ENCODE results near the gene DPP10.

The DPP10 gene

DNA sequence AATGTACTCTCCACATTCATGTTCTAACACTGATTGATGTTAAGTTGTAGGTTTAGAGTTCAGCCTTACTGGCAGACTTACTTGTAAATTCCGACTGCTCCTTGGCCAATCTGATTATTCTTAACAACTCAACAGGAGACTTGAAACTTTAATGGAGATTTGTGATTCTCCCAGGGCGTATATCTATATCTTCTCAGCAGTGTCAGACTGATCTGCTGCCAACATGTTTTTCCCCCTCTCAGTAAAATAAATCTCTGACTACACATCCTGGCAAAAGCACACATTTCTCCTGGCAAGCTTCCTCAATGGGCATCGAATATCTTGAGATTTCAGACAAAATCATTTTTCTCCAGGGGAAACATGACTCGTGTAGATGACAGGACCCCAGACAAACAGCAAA lies 1041.2 kb downstream of the DPP10 start:
- H3K27ac ChIP-seq = no peak overlapping the region
- TF ChIP-seq, protein P1, sequence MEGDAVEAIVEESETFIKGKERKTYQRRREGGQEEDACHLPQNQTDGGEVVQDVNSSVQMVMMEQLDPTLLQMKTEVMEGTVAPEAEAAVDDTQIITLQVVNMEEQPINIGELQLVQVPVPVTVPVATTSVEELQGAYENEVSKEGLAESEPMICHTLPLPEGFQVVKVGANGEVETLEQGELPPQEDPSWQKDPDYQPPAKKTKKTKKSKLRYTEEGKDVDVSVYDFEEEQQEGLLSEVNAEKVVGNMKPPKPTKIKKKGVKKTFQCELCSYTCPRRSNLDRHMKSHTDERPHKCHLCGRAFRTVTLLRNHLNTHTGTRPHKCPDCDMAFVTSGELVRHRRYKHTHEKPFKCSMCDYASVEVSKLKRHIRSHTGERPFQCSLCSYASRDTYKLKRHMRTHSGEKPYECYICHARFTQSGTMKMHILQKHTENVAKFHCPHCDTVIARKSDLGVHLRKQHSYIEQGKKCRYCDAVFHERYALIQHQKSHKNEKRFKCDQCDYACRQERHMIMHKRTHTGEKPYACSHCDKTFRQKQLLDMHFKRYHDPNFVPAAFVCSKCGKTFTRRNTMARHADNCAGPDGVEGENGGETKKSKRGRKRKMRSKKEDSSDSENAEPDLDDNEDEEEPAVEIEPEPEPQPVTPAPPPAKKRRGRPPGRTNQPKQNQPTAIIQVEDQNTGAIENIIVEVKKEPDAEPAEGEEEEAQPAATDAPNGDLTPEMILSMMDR (conservative IDR thresholded peaks at IDR 0.05) = no peak
- no peak for TF ChIP-seq ZFX (IDR thresholded peaks at IDR 0.05)

DNA sequence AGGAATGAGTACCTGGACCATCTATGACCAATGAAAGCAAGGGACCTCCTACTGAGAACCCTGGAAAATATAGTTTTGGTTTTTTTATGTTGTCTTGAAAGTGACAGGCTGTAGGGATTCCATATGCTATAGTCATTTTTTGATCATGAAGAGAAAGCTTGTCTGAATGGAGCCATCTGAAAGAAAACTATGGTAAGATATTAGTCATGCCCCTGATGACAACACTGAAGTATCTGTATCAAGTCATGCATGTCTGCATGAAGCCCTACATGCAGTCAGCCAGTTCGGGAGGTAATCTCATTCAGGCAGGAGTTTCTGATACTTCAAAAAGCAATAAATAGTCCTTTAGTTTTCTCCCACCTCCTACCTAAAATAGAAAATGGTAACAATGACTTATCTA lies 1042.0 kb downstream of the DPP10 start:
- TF ChIP-seq, protein P1 (conservative IDR thresholded peaks at IDR 0.05) = no peak
- TF ChIP-seq ZFX (IDR thresholded peaks at IDR 0.05) = no peak
- no peak overlapping the region for H3K27ac ChIP-seq

DNA sequence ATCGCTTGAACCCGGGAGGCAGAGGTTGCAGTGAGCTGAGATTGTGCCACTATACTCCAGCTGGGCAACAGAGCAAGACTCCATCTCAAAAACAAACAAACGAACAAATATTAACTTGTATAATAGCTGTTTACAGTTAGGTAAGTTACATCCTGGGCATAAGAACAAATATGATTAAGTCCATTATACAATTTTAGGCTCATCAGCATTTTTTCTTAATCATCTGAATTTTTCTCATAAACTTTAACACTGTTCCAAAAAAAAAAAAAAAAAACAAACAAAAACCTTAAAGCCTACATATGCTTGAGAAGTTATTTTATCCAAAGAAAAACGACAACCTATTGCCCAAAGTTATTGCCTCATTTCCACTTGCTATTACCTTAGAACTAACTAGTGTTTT lies 1042.5 kb downstream of the DPP10 start:
- no peak for TF ChIP-seq ZFX (IDR thresholded peaks at IDR 0.05)
- TF ChIP-seq, protein P1 (conservative IDR thresholded peaks at IDR 0.05) = no peak
- H3K27ac ChIP-seq = no peak overlapping the region

DNA sequence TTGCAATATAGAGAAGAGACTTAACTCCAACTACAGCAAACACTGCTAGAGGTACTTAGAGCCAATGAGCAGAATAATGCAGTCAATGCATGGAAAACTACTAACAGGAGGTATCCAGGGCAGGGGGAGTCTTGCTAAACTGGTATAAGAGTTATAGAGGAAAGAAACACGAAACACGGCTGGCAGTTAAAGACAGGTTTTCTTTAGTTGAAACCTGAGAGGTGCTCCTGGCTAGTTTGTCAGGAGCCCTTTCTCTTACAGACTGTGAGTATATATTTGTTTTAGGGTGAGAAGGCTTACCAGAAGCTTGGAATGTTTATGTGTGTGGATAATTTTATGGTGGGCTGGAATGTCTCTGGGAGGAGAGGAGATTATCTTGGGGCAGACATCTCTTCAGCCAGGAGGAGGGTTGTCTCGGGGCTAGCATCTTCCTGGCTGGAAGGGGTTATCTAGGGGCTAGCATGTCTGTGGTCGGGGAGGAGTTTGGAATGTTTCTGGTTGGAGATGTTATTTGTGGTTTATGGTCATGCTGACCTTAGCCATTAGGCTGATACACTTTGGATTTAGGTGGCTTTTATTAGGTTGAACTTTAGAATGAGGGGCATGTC lies 1048.8 kb downstream of the DPP10 start:
- TF ChIP-seq ZFX (IDR thresholded peaks at IDR 0.05) = no peak
- TF ChIP-seq, protein P1 (conservative IDR thresholded peaks at IDR 0.05) = no peak
- H3K27ac ChIP-seq = peak overlapping the region; percentile 39; the same call in 1 of the 2 replicates

DNA sequence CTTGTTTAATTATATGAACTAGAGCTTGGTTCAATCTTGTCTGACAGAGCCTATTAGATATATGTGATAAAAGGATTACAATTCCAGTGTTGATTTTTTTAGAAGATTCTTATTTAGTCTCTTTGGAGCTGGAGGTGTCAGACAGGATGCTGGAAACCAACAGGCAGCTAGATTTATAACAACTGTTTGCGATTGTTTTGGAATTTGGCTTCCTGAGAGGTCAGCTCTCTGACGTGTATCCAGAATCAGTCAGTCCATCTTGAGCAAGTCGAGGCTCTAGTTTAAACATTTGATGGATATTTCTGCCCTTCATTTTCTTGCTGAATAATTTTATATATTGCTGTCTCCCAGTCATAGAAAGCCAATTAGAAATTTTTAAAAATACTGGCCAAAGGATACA lies 1062.9 kb downstream of the DPP10 start:
- TF ChIP-seq ZFX (IDR thresholded peaks at IDR 0.05) = no peak
- TF ChIP-seq, protein P1 (conservative IDR thresholded peaks at IDR 0.05) = no peak
- no peak overlapping the region for H3K27ac ChIP-seq

DNA sequence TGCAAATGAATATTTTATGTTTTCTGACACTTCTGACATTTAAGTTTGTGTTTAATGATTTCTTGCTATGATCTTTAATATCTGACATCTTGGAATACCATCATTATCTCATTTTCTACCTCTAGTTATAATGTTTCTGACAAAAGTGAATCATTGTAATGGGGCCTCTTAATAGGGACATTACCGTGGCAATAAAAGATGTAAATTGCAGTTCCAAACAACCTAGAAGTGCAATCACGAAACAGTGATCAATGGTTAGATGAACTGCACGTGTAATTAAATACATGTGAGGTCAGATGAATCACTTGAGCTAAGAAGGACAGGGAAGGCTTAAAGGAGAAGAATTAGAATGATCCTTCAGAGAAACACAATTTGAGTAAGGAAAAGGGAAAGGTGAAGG lies 1078.3 kb downstream of the DPP10 start:
- TF ChIP-seq, protein P1 (conservative IDR thresholded peaks at IDR 0.05) = no peak
- TF ChIP-seq ZFX (IDR thresholded peaks at IDR 0.05) = no peak
- H3K27ac ChIP-seq = no peak overlapping the region

DNA sequence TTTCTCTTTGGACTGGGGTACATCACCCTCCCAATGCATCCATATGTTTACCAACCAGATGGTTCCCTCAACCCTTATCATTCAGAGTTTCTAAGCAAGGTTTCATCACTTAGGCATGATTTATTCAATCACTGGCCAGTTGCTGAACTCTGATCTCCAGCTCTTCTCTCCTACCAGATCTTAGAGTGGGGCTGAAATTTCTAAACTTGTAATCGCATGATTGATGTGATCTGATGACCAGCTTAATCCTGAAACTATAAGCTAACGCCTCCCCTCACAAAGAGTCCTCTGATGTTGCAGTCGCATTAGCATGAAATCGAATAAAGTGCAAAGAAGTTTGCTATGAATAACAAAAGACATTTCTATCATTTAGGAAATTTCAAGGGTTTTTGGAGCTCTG lies 1082.0 kb downstream of the DPP10 start:
- TF ChIP-seq ZFX (IDR thresholded peaks at IDR 0.05) = no peak
- TF ChIP-seq, protein P1 (conservative IDR thresholded peaks at IDR 0.05) = no peak
- H3K27ac ChIP-seq = no peak overlapping the region

Data from C4-2B (cell line).